Subcutaneous adipose tissue (tissue), 4 donors: ENCODE measurements around the gene OCA2. TPM values are rescaled to one million over a fixed set of nuclear protein-coding genes. Genes with fewer than 3 reads are reported as not detected.

Experiments
- CTCF ChIP-seq: fragments of 450-650 bp; IDR thresholded peaks from one replicate; pipeline ENCODE4 v1.5.1; 2016; ENCODE audit warnings: low read depth, mild to moderate bottlenecking, control low read depth, antibody characterized with exemption, moderate library complexity
- total RNA-seq, 4 donors: library from RNA; depleted of rRNA; stranded (reverse); fragments of >200 nt; gene quantifications; one replicate each; pipeline ENCODE4 v1.1.0, GENCODE V29; 2016

The OCA2 gene
- total RNA-seq, 4 donors from 2014 or later, result 1.1 TPM; not detected in 3

- TF ChIP-seq CTCF, result no peak
Observed at GRCh38 chr15:27993544-27993943, 105.6 kb downstream of the OCA2 start.

GRCh38 chr15:27990521-27991515 lies 108.3 kb downstream of the OCA2 start:
- no peak for TF ChIP-seq CTCF

GRCh38 chr15:27989838-27990237 lies 109.3 kb downstream of the OCA2 start:
- no peak for TF ChIP-seq CTCF

GRCh38 chr15:27989427-27989826 lies 109.7 kb downstream of the OCA2 start:
- TF ChIP-seq CTCF, result no peak

- TF ChIP-seq CTCF, result no peak
Observed at GRCh38 chr15:27985099-27985498, 114.0 kb downstream of the OCA2 start.

GRCh38 chr15:27983496-27983895 lies 115.6 kb downstream of the OCA2 start:
- TF ChIP-seq CTCF, result no peak

- no peak for TF ChIP-seq CTCF
Observed at GRCh38 chr15:27977696-27978095, 121.4 kb downstream of the OCA2 start.
